HK-2 (cell line): Measurements from ENCODE around the gene PIP5K1C.
"Not testable (repeated sequence)": the region's sequence is repeated elsewhere in the genome, so short reads cannot be mapped to it uniquely, and the experiment has no call there.

ENCODE experiments used
- DNase-seq: peaks from one replicate; pipeline ENCODE4 v3.0.0-alpha.2; 2018; ENCODE audit not compliant: unreplicated experiment

PIP5K1C gene

GRCh38 chr19:3590991-3591659 lies 109.1 kb downstream of the PIP5K1C start:
- no peak for DNase-seq

DNA sequence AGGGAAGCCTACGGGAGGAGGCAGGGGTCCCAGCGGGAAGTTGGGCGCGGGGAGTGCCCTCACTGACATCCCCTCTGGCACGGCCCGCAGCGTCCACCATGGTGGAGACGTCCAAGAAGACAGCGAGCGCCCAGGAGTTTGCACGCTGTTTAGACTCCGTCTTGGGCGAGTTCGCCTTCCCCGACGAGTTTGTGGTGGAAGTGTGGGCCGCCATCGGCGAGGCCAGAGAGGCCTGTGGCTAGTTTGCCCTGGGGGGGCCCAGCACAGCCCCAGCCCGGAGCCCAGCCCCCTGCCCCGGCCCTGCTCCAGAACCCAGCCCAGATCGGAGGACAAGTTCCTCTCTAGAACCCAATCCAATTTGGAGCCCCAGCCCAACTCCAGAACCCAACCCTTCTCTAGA lies 110.3 kb downstream of the PIP5K1C start:
- DNase-seq = no peak

DNA sequence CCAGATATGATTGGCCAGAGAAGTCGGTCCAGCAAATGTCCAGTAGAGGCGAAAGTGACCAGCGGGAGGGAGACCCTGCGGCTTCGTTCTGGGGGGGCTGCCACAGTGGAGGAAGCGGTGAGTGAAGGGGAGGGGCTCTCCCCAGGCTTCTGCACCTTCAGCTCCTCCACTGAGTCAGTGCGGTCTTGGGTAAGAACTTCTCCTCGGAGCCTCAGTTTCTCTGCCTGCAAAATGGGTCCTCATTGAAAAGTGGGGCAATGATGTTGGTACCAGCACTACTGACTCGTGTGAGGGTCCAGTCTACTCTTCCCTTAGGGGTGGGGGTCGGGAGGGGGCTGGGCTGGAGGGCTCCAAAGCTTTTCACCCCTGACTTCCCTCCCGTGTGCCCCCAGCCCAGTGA lies 110.8 kb downstream of the PIP5K1C start:
- no peak for DNase-seq

GRCh38 chr19:3586707-3587346 lies 113.4 kb downstream of the PIP5K1C start:
- no peak for DNase-seq

DNA sequence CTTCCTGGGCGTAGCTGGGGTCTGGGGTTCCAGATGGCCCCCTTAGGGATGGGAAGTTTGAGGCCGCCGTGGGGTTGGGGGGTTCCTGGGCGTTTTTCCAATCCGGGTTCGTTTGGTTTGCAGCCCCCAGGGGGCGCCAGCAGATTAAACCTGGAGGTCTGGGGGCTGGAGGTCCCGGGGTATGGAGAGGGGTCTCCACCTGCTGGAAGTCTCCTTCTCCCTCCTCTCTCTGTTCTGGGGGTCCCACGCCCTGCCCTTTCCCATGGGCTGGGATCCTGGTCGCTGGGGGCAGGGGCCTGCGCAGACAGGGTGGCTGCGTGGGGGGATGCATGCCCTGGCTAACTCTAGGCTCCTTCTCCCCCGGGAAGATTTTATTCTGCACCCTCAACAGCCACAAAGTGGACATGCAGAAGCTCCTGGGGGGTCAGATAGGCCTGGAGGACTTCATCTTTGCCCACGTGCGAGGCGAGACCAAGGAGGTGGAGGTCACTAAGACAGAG lies 114.1 kb downstream of the PIP5K1C start:
- DNase-seq = no peak

DNA sequence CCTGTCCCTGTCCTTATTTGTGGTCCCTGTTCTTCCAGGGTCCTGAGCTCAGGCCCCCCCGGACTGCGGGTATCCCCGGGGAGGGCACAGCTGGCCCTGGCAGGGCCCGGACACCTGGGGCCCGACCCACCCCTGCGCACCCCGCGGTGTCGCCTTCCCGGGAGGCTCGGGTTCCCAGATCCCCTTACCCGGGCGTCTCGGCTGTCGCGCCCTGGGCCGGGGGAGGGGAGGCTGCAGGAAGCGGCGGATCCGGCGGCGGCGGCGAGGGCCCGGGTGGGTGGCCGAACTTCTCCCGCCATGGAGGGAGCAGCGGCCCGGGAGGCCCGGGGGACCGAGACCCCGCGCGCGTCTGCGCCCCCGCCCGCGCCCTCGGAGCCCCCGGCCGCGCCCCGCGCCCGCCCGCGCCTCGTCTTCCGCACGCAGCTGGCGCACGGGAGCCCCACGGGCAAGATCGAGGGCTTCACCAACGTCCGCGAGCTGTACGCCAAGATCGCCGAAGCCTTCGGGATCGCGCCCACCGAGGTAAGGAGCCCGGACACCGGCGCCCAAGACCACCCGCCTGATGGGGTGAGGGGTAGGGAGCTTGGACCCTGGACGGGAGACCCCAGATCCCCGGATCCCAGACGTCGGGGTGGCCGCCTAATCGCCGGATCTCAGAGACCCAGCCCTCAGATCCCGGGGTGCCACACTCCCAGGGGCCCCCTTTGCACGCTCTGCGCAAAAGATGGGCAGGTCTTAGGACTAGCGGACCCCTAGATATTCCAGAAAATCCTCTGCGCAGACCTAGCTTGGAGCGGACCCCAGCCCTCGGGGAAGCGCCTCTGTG lies 114.8 kb downstream of the PIP5K1C start, which contains the start of gene GIPC3:
Gene GIPC3, plus strand, starts transcription at position 178 of the 826 bp plus-strand sequence. Its CDS starts 120 bp downstream, at position 298.
- DNase-seq = no peak

GRCh38 chr19:3584036-3584802 lies 116.0 kb downstream of the PIP5K1C start:
- DNase-seq = not testable (repeated sequence)

DNA sequence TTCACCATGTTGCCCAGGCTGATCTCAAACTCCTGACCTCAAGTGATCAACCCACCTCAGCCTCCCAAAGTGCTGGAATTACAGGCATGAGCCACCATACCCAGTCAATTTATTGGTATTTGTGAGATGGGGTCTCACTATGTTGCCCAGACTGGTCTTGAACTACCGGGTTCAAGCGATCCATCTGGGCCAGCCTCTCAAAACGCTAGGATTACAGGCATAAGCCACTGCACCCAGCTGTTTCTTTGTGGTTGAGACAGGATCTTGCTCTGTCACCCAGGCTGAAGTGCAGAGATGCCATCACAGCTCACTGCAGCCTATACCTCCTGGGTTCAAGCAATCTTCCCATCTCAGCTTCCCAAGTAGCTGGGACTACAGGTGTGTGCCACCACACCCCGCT lies 118.5 kb downstream of the PIP5K1C start:
- not testable (repeated sequence) for DNase-seq
